HG02852 (cell line): ENCODE data around the gene SARNP.
"Not testable (repeated sequence)": the region's sequence is repeated elsewhere in the genome, so short reads cannot be mapped to it uniquely, and the experiment has no call there.

Experiments used
- ATAC-seq: cut with Tn5 transposase; IDR thresholded peaks from one replicate; pipeline ENCODE4 v1.9.1; 2021; ENCODE audit warnings: mild to moderate bottlenecking, moderate library complexity; ENCODE audit not compliant: unreplicated experiment

Gene SARNP

GRCh38 chr12:55839345-55840140 is 22.0 kb upstream of the SARNP start:
- ATAC-seq = no peak

DNA sequence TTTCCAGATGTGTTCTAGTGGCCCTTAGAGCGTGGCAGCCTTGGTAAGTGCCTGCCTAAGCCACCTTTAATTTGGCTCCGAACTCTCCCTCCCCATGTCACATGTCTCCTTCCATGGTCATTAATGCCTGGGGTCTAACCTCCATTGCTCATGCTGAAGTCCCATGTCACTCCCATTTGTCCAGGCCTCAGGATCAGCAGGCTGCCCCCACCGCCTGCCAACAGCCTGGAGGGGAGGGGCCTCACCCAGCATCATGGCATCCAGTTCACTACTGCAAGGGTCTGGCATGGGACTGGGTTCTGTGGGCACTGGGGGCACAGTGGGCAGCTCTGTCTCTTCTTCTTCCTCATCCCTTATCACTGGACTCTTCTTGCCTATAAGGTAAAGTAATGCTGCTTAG is 20.8 kb upstream of the SARNP start:
- no peak for ATAC-seq

DNA sequence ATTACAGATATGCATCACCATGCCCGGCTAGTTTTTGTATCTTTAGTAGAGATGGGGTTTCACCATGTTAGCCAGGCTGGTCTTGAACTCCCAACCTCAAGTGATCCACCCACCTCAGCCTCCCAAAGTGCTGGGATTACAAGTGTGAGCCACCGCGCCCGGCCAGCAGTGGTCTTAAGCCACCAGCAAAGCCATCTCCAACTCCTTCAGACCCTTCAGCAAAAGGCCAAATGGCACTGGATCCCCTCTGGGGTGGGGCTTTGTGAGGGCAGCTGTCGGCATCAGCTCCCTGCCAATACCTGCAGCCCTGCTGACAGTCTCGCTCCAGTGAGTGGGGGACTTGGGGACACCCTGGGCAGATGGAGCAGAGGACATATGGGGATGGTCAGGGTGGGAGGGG is 16.9 kb upstream of the SARNP start:
- not testable (repeated sequence) for ATAC-seq

GRCh38 chr12:55833056-55833455 is 15.5 kb upstream of the SARNP start:
- ATAC-seq = no peak

GRCh38 chr12:55831447-55831815 is 13.9 kb upstream of the SARNP start:
- no peak for ATAC-seq

- ATAC-seq = no peak
Measured at GRCh38 chr12:55830601-55831446, 13.3 kb upstream of the SARNP start.

DNA sequence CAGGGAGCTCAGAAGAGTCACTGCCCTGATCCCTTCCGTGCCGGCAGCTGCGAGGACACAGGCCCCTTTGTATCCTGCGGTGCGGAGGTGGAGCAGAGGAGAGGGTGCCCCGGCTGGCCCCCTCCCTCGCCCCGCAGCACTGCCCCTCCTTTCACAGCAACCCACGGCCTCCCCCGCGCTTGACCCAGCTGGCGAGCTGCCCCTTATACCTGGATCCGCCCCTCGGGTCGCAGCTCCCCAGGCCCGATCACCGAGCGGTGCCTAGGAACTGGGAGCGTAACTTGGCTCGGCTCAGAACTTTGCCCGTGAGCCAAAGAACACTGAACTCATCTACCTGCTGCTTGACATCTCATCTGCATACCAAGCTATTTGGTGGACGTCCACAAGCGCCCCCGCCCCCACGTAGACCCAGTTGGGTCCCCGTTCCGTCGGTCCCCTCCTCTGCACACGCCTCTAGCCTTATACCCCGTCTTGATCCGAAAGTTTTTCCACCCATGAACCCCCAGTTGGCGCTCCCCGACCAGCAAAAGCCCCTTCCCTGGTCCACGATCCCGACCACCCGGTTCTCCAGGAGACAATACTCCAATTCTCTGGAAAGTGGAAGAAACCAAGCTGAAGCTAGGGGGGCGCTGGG is 12.6 kb upstream of the SARNP start:
- peak; percentile 15 for ATAC-seq

DNA sequence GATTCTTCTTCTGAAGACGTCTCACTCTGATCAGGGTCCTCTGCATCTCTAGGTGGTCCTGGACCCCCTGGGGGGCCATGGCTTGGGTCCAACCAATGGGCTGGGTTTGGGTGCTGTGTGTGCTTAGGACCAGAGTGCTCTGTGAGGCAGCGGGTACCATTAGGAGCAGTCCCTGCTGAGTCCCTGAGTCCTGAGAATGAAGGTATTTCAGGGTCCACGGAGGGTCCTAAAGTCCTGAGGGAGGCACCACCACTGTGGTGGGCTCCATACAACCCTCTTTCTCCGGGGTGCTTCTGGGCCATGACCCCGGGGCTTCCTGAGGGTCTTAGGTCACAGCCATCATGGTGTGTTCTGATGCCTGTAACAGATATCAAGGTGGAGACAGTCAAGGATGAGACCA is 10.8 kb upstream of the SARNP start:
- ATAC-seq = no peak

- no peak for ATAC-seq
Measured at GRCh38 chr12:55827806-55828205, 10.3 kb upstream of the SARNP start.

DNA sequence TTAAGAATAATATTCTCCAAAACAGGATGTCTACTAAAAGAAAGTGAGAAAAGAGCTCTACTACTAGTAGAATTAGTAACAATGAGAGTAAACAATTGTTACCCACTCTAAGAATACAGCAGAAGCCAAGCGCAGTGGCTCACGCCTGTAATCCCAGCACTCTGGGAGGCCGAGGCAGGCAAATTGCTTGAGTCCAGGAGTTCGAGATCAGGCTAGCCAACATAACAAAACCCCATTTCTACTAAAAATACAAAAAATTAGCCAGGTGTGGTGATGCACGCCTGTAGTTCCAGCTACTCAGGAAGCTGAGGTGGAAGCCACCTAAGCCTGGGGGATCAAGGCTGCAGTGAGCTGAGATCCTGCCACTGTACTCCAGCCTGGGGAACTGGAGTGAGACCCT is 7.2 kb upstream of the SARNP start:
- ATAC-seq = no peak

- ATAC-seq = no peak
Measured at GRCh38 chr12:55823419-55823818, 5.9 kb upstream of the SARNP start.

DNA sequence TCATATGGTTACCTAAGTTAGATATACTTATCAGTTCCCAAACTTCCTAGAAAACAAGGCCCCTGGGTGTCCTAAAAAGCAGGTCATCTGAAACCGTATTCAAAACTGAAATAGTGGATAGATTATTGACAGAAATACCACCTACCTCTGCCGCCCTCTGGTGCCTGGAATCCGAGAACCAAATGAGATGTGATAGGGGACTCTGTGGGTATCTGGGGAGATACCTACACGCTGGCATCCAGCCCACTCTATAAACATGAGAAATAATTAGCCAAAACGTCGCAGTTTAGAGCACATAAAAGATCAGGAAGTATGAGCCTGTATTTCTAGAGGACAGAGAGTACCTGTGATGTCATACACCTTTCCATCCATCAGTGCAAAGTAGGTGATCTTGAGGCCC is 4.7 kb upstream of the SARNP start:
- ATAC-seq = no peak

DNA sequence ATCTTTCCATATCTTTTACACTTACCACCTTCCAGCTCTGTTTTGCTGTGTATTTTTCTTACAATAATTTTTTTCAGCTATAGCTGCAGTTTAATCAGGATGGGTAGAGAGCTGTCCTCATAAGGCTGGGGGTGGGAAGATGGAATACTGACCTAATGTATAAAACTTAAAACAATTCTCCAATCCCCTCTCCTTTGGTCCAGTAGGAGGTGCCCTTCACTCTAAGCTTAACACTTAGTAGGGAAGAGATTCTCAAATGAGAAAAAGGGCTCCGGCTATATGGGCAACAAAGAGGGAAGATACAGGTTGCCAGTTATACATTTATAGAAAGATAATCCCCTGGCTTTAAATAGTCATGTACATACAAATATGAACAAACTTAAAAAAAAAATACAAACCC is 3.2 kb upstream of the SARNP start:
- no peak for ATAC-seq

- ATAC-seq = no peak
Measured at GRCh38 chr12:55818886-55819285, 1.4 kb upstream of the SARNP start.

GRCh38 chr12:55818140-55818728 is 710 bp upstream of the SARNP start:
- peak; percentile 26 for ATAC-seq

GRCh38 chr12:55816881-55817344 is 611 bp downstream of the SARNP start:
- no peak for ATAC-seq

- no peak for ATAC-seq
Measured at GRCh38 chr12:55815473-55815872, 2.1 kb downstream of the SARNP start.

DNA sequence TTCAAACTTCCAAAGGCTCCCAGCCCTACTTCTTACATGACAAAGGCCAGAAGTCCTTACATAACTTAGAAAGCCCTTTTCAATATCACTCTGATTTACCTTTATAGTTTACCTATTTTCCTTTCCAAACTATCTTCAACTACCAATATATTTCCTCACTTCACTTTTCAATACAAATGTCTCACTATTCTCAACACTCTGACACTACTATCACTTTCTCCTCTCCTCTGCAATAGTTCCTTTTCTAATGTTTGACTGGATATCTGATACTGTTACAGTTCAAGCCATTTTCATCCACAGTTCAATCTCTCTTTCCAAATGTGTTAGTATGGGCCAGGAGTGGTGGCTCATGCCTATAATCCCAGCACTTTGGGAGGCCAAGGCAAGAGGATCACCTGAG is 3.3 kb downstream of the SARNP start:
- ATAC-seq = no peak

GRCh38 chr12:55812088-55812487 is 5.4 kb downstream of the SARNP start:
- no peak for ATAC-seq

- no peak for ATAC-seq
Measured at GRCh38 chr12:55809274-55809673, 8.2 kb downstream of the SARNP start.

- ATAC-seq = no peak
Measured at GRCh38 chr12:55806982-55807381, 10.5 kb downstream of the SARNP start.
